ENCODE results near the gene BMPR1A. TPM values are rescaled to one million over a fixed set of nuclear protein-coding genes. Genes with fewer than 3 reads are reported as not detected.
"Not testable (repeated sequence)": the region's sequence is repeated elsewhere in the genome, so short reads cannot be mapped to it uniquely, and the experiment has no call there.

BMPR1A gene
- total RNA-seq, 2 experiments from 2014 or later, result 0.47 to 1.1 TPM

DNA sequence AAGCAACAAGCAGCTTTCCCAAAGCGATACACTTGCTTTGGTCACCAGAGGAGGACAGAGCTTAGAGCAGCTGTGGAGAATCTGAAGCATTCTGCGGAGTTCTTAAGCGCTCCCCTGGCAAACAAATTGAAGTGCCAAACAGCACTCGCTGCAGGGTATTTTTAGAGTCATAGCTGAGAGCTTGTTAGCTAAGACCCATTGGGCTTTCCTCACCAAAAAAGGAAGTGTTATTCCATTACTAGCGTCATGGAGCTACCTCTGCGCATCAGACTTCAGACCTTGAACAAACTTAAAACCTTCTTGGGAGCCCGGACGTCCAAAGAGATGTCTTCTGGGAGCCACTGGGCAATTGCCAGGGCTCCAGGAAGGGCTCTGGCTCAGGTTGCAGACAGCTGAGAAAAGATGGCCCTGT is 23.2 kb upstream of the BMPR1A start:
- intact Hi-C loops (cut with micrococcal nuclease; ENCODE audit: unreplicated experiment), result no loop called here
- CTCF ChIA-PET (ENCODE audit: unreplicated experiment), result no interaction called here
- no peaks in the 10 kb centered on the region for H3K36me3 ChIP-seq (ENCODE audit: insufficient read depth, low read length)
- no peaks in the 10 kb centered on the region for H3K9me3 ChIP-seq (ENCODE audit: low read length)
- H3K9me2 ChIP-seq (ENCODE audit: insufficient read depth, low read length), result no peaks in the 10 kb centered on the region
- H3K27ac ChIP-seq (ENCODE audit: low read depth, low read length, poor library complexity, severe bottlenecking), result no peak overlapping the region
- H2AFZ ChIP-seq (ENCODE audit: low read length), result no peak overlapping the region
- H3K4me2 ChIP-seq (ENCODE audit: low read length), result no peak overlapping the region
- TF ChIP-seq, protein P1, sequence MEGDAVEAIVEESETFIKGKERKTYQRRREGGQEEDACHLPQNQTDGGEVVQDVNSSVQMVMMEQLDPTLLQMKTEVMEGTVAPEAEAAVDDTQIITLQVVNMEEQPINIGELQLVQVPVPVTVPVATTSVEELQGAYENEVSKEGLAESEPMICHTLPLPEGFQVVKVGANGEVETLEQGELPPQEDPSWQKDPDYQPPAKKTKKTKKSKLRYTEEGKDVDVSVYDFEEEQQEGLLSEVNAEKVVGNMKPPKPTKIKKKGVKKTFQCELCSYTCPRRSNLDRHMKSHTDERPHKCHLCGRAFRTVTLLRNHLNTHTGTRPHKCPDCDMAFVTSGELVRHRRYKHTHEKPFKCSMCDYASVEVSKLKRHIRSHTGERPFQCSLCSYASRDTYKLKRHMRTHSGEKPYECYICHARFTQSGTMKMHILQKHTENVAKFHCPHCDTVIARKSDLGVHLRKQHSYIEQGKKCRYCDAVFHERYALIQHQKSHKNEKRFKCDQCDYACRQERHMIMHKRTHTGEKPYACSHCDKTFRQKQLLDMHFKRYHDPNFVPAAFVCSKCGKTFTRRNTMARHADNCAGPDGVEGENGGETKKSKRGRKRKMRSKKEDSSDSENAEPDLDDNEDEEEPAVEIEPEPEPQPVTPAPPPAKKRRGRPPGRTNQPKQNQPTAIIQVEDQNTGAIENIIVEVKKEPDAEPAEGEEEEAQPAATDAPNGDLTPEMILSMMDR (conservative IDR thresholded peaks at IDR 0.05; ENCODE audit: low read length), result no peak
- no peak for TF ChIP-seq EZH2phosphoT487 (IDR thresholded peaks at IDR 0.05; ENCODE audit: borderline replicate concordance, low read depth, low read length)
- H3K79me2 ChIP-seq (ENCODE audit: insufficient read depth, low read depth, low read length), result no peaks in the 10 kb centered on the region
- no peak for DNase-seq (ENCODE audit: low spot score)
- POLR2A ChIA-PET, result interaction anchor here (0.6 to 1.5 kb wide), 2 partner anchors 10 to 156 kb away, joined by 3 to 5 read pairs; no protein-coding TSS in a partner anchor
- no peaks in the 10 kb centered on the region for H3K4me1 ChIP-seq (ENCODE audit: insufficient read depth, low read length, poor library complexity, severe bottlenecking)
- H4K20me1 ChIP-seq (ENCODE audit: insufficient read depth, low read length), result no peaks in the 10 kb centered on the region
- no TSS peak for BruUV-seq (replicated peaks)
- no peak overlapping the region for H3K4me3 ChIP-seq (ENCODE audit: low read depth, low read length, poor library complexity, severe bottlenecking)

GRCh38 chr10:86734207-86734988 is 22.0 kb upstream of the BMPR1A start:
- Histone ChIP-seq H3K79me2 (ENCODE audit: insufficient read depth, low read depth, low read length) (no peaks in the 10 kb centered on the region), H2AFZ (ENCODE audit: low read length) (no peak overlapping the region), H4K20me1 (ENCODE audit: insufficient read depth, low read length) (no peaks in the 10 kb centered on the region), H3K4me2 (ENCODE audit: low read length) (no peak overlapping the region), H3K4me1 (ENCODE audit: insufficient read depth, low read length, poor library complexity, severe bottlenecking) (no peaks in the 10 kb centered on the region), H3K9me2 (ENCODE audit: insufficient read depth, low read length) (no peaks in the 10 kb centered on the region), H3K36me3 (ENCODE audit: insufficient read depth, low read length) (no peaks in the 10 kb centered on the region), H3K4me3 (ENCODE audit: low read depth, low read length, poor library complexity, severe bottlenecking) (no peak overlapping the region), H3K27ac (ENCODE audit: low read depth, low read length, poor library complexity, severe bottlenecking) (no peak overlapping the region), H3K9me3 (ENCODE audit: low read length) (no peaks in the 10 kb centered on the region)
- CTCF ChIA-PET (ENCODE audit: unreplicated experiment), result no interaction called here
- BruUV-seq (replicated peaks), result no TSS peak
- no peak for DNase-seq (ENCODE audit: low spot score)
- TF ChIP-seq, protein P1 (conservative IDR thresholded peaks at IDR 0.05; ENCODE audit: low read length), result no peak
- no peak for TF ChIP-seq EZH2phosphoT487 (IDR thresholded peaks at IDR 0.05; ENCODE audit: borderline replicate concordance, low read depth, low read length)
- intact Hi-C loops (cut with micrococcal nuclease; ENCODE audit: unreplicated experiment), result no loop called here
- POLR2A ChIA-PET, result interaction anchor here (0.7 to 1.5 kb wide), 3 partner anchors 9 to 106 kb away, joined by 3 to 7 read pairs (median 5); no protein-coding TSS in a partner anchor

- DNase-seq (ENCODE audit: low spot score); H4K20me1 ChIP-seq (ENCODE audit: insufficient read depth, low read length); H3K79me2 ChIP-seq (ENCODE audit: insufficient read depth, low read depth, low read length); BruUV-seq (replicated peaks); H3K4me1 ChIP-seq (ENCODE audit: insufficient read depth, low read length, poor library complexity, severe bottlenecking); H3K4me3 ChIP-seq (ENCODE audit: low read depth, low read length, poor library complexity, severe bottlenecking); H3K36me3 ChIP-seq (ENCODE audit: insufficient read depth, low read length); H3K27ac ChIP-seq (ENCODE audit: low read depth, low read length, poor library complexity, severe bottlenecking); intact Hi-C loops (cut with micrococcal nuclease; ENCODE audit: unreplicated experiment); H3K4me2 ChIP-seq (ENCODE audit: low read length); H3K9me3 ChIP-seq (ENCODE audit: low read length); H3K9me2 ChIP-seq (ENCODE audit: insufficient read depth, low read length); CTCF ChIA-PET (ENCODE audit: unreplicated experiment); H2AFZ ChIP-seq (ENCODE audit: low read length): not testable (repeated sequence)
- POLR2A ChIA-PET, result interaction anchor here (0.6 to 0.8 kb wide), 2 partner anchors 14 to 103 kb away, joined by 3 read pairs; no protein-coding TSS in a partner anchor
These were observed 21.1 kb upstream of the BMPR1A start for GRCh38 chr10:86735278-86735677.

All from OCI-LY7 (cell line).